Right lobe of liver (tissue), 6 donors: ENCODE data around the gene CADPS. TPM values are rescaled to one million over a fixed set of nuclear protein-coding genes. Genes with fewer than 3 reads are reported as not detected.

Source experiments
- ATAC-seq, 4 donors: fragments of 200-7000 bp; cut with Tn5 transposase; one replicate each; pipeline ENCODE4 v1.9.1; 2020; ENCODE audit warnings: mild to moderate bottlenecking in 4 of 4, moderate library complexity in 4 of 4
- DNase-seq, 3 donors: peaks; one replicate each; pipeline ENCODE4 v3.0.0-alpha.2; 2020
- H3K27ac ChIP-seq, 3 donors: fragments of 200-600 bp; one replicate each; pipeline ENCODE4 v1.8.0; 2022
- H3K27me3 ChIP-seq, 2 donors: fragments of 200-600 bp; one replicate each; pipeline ENCODE4 v1.8.0; 2022
- H3K36me3 ChIP-seq, 4 donors: fragments of 200-600 bp; sonication (generic) in 1 of 4; one replicate each; pipeline versions ENCODE4 v1.5.1 to v1.8.0; 2017 to 2022; ENCODE audit warnings: control low read depth in 1 of 4
- H3K4me1 ChIP-seq, 4 donors: fragments of 200-600 bp; sonication (generic) in 1 of 4; one replicate each; pipeline versions ENCODE4 v1.5.1 to v1.8.0; 2017 to 2022; ENCODE audit warnings: control low read depth in 1 of 4
- H3K4me3 ChIP-seq, 3 donors: fragments of 200-600 bp; one replicate each; pipeline ENCODE4 v1.8.0; 2022
- H3K9me3 ChIP-seq, 4 donors: fragments of 200-600 bp; sonication (generic) in 1 of 4; one replicate each; pipeline versions ENCODE4 v1.5.1 to v1.8.0; 2017 to 2022; ENCODE audit warnings: control low read depth in 1 of 4
- CTCF ChIP-seq, 4 donors: fragments of 200-600 bp in 3 of 4; fragments of 450-650 bp in 1 of 4; IDR thresholded peaks; one replicate each; pipeline versions ENCODE4 v1.5.1 to v1.8.0; 2016 to 2022; ENCODE audit warnings: antibody characterized with exemption in 4 of 4, mild to moderate bottlenecking in 2 of 4
- POLR2A ChIP-seq: fragments of 450-650 bp; IDR thresholded peaks from one replicate; pipeline ENCODE4 v1.6.1; 2017; ENCODE audit warnings: antibody characterized with exemption, mild to moderate bottlenecking
- WGBS: methylation state at CpG from one replicate; pipeline ENCODE4 v1.1.6; 2018; ENCODE audit warnings: low coverage, low lambda C conversion rate; ENCODE audit not compliant: insufficient coverage; ENCODE audit errors: missing lambda C conversion rate; 5-methylcytosine and 5-hydroxymethylcytosine counted together
- intact Hi-C, 2 donors: fragments of 100-400 bp; cut with DNase I; formaldehyde crosslinking; loops; one replicate each; pipeline versions ENCODE4 v1.11.2 to v1.14.1; 2022
- total RNA-seq, 6 experiments: library from RNA; depleted of rRNA in 2 of 6; stranded (reverse); fragments of >200 nt in 2 of 6; fragmentation: NEBNext Ultra II Directional in 3 of 6; extraction: Animal tissue kit (Norgen Biotek cat#: 25700) in 3 of 6; gene quantifications; one replicate each; pipeline versions ENCODE4 v1.1.0 to v1.2.4, GENCODE V29; 2016 to 2023
- donor health status: DM: no; HTN: yes; CAD: no.
- donor health status: DM: no; HTN: no; CAD: no.
- donor health status: DM: no; HTN: no; CAD: no.
- donor health status: DM: no; HTN: yes; CAD: no.
- donor health status: DM: no; HTN: yes; CAD: no.

Gene CADPS
- total RNA-seq, 6 experiments from 2014 or later = 0.06 to 0.98 TPM; not detected in 4

GRCh38 chr3:62755285-62755684, 119.9 kb downstream of the CADPS start:
- no peaks in the 10 kb centered on the region for H3K4me1 ChIP-seq
- H3K27me3 ChIP-seq = no peaks in the 10 kb centered on the region
- no peaks in the 10 kb centered on the region for H3K9me3 ChIP-seq
- no peaks in the 10 kb centered on the region for H3K36me3 ChIP-seq
- no peak for DNase-seq
- intact Hi-C loops = no loop called here
- no peak overlapping the region for H3K4me3 ChIP-seq
- 67% methylated on average over 8 of the region's 8 CpGs for WGBS
- no peak overlapping the region for H3K27ac ChIP-seq
- ATAC-seq = no peak
- no peak for TF ChIP-seq CTCF (IDR thresholded peaks at IDR 0.05)

- H3K27ac ChIP-seq = no peak overlapping the region
- no peaks in the 10 kb centered on the region for H3K4me1 ChIP-seq
- H3K36me3 ChIP-seq = no peaks in the 10 kb centered on the region
- intact Hi-C loops = no loop called here
- H3K9me3 ChIP-seq = no peaks in the 10 kb centered on the region
- WGBS = 67% methylated on average over 1 of the region's 2 CpGs
- TF ChIP-seq POLR2A (no peak), CTCF (IDR thresholded peaks at IDR 0.05) (no peak)
- no peak for DNase-seq
- no peak for ATAC-seq
- no peaks in the 10 kb centered on the region for H3K27me3 ChIP-seq
- H3K4me3 ChIP-seq = no peak overlapping the region
Measured at GRCh38 chr3:62749657-62750056, 125.6 kb downstream of the CADPS start.

- Histone ChIP-seq H3K9me3 (no peaks in the 10 kb centered on the region), H3K4me1 (no peaks in the 10 kb centered on the region), H3K4me3 (no peak overlapping the region), H3K27me3 (no peaks in the 10 kb centered on the region), H3K27ac (no peak overlapping the region), H3K36me3 (no peaks in the 10 kb centered on the region)
- no peak for TF ChIP-seq CTCF (IDR thresholded peaks at IDR 0.05)
- TF ChIP-seq POLR2A = no peak
- no peak for ATAC-seq
- 41% methylated on average over 4 of the region's 4 CpGs for WGBS
- intact Hi-C loops = no loop called here
- DNase-seq = no peak
Measured at GRCh38 chr3:62749130-62749529, 126.1 kb downstream of the CADPS start.

- TF ChIP-seq POLR2A (no peak), CTCF (IDR thresholded peaks at IDR 0.05) (no peak)
- H3K4me3 ChIP-seq = no peak overlapping the region
- ATAC-seq (no peak), DNase-seq (no peak)
- WGBS = 57% methylated on average over 3 of the region's 3 CpGs
- no peaks in the 10 kb centered on the region for H3K36me3 ChIP-seq
- H3K9me3 ChIP-seq = no peaks in the 10 kb centered on the region
- intact Hi-C loops = no loop called here
- H3K27me3 ChIP-seq = no peaks in the 10 kb centered on the region
- no peak overlapping the region for H3K27ac ChIP-seq
- no peaks in the 10 kb centered on the region for H3K4me1 ChIP-seq
Measured at GRCh38 chr3:62737449-62737848, 137.8 kb downstream of the CADPS start.

GRCh38 chr3:62735510-62735909, 139.7 kb downstream of the CADPS start:
- Histone ChIP-seq H3K36me3 (no peaks in the 10 kb centered on the region), H3K27me3 (no peaks in the 10 kb centered on the region), H3K4me3 (no peak overlapping the region), H3K9me3 (no peaks in the 10 kb centered on the region), H3K27ac (no peak overlapping the region), H3K4me1 (no peaks in the 10 kb centered on the region)
- ATAC-seq = no peak
- DNase-seq = no peak
- intact Hi-C loops = no loop called here
- TF ChIP-seq POLR2A (no peak), CTCF (IDR thresholded peaks at IDR 0.05) (no peak)
- 70% methylated on average over 1 of the region's 1 CpG for WGBS
